Upper lobe of right lung (tissue), 1 donor: Measurements from ENCODE around the gene TMTC1. TPM values are rescaled to one million over a fixed set of nuclear protein-coding genes. Genes with fewer than 3 reads are reported as not detected.

Experiments
- ATAC-seq: fragments of 200-7000 bp; cut with Tn5 transposase; one replicate; pipeline ENCODE4 v1.9.1; 2020; ENCODE audit warnings: mild to moderate bottlenecking, moderate library complexity
- DNase-seq: peaks from one replicate; pipeline ENCODE4 v3.0.0-alpha.2; 2020
- H3K27ac ChIP-seq: fragments of 200-600 bp; one replicate; pipeline ENCODE4 v1.8.0; 2022
- H3K27me3 ChIP-seq: fragments of 200-600 bp; one replicate; pipeline ENCODE4 v1.8.0; 2022; ENCODE audit warnings: mild to moderate bottlenecking
- H3K36me3 ChIP-seq: fragments of 200-600 bp; one replicate; pipeline ENCODE4 v1.8.0; 2022
- H3K4me1 ChIP-seq: fragments of 200-600 bp; one replicate; pipeline ENCODE4 v1.8.0; 2022
- H3K4me3 ChIP-seq: fragments of 200-600 bp; one replicate; pipeline ENCODE4 v1.8.0; 2022; ENCODE audit warnings: mild to moderate bottlenecking
- H3K9me3 ChIP-seq: fragments of 200-600 bp; one replicate; pipeline ENCODE4 v1.8.0; 2022
- intact Hi-C: fragments of 100-400 bp; cut with DNase I; formaldehyde crosslinking; loops from one replicate; pipeline ENCODE4 v1.11.0; 2022
- total RNA-seq: library from RNA; stranded (reverse); fragmentation: NEBNext Ultra II Directional; extraction: Animal tissue kit (Norgen Biotek cat#: 25700); gene quantifications from one replicate; pipeline ENCODE4 v1.2.1, GENCODE V29; 2021
- TF ChIP-seq, protein P1 (sequence below): fragments of 200-600 bp; IDR thresholded peaks from one replicate; pipeline ENCODE4 v1.8.0; 2022; ENCODE audit warnings: antibody characterized with exemption
- donor health status: DM: no; HTN: yes; CAD: no; lungs with severe emphysema.

The TMTC1 gene
- total RNA-seq, 1 donor from 2014 or later: 37.4 TPM

DNA sequence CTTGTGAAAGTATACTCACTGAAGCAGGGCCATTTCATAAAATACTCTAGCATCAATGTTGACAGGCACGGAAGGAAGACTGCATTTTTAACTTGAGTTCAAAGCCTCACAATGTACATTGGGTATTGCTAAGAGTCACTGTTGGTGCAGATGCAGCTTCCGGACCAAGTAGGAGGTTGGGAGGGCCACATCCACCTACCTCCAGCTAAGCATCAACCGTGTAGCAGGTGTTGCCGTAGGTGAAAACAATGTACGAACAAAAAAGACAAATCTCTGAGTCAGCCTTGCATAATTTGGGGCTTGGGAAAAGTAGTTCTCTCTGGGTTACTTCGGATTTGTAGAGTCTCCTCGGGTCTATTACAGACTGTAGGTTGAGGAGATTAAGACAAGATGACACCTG, 48.1 kb downstream of the TMTC1 start:
- H3K27ac ChIP-seq: no peak overlapping the region
- no peak overlapping the region for H3K4me3 ChIP-seq
- no peak for ATAC-seq
- DNase-seq: no peak
- H3K4me1 ChIP-seq: no peaks in the 10 kb centered on the region
- no peaks in the 10 kb centered on the region for H3K36me3 ChIP-seq
- no peaks in the 10 kb centered on the region for H3K9me3 ChIP-seq
- intact Hi-C loops: no loop called here
- no peaks in the 10 kb centered on the region for H3K27me3 ChIP-seq
- TF ChIP-seq, protein P1, sequence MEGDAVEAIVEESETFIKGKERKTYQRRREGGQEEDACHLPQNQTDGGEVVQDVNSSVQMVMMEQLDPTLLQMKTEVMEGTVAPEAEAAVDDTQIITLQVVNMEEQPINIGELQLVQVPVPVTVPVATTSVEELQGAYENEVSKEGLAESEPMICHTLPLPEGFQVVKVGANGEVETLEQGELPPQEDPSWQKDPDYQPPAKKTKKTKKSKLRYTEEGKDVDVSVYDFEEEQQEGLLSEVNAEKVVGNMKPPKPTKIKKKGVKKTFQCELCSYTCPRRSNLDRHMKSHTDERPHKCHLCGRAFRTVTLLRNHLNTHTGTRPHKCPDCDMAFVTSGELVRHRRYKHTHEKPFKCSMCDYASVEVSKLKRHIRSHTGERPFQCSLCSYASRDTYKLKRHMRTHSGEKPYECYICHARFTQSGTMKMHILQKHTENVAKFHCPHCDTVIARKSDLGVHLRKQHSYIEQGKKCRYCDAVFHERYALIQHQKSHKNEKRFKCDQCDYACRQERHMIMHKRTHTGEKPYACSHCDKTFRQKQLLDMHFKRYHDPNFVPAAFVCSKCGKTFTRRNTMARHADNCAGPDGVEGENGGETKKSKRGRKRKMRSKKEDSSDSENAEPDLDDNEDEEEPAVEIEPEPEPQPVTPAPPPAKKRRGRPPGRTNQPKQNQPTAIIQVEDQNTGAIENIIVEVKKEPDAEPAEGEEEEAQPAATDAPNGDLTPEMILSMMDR: no peak

DNA sequence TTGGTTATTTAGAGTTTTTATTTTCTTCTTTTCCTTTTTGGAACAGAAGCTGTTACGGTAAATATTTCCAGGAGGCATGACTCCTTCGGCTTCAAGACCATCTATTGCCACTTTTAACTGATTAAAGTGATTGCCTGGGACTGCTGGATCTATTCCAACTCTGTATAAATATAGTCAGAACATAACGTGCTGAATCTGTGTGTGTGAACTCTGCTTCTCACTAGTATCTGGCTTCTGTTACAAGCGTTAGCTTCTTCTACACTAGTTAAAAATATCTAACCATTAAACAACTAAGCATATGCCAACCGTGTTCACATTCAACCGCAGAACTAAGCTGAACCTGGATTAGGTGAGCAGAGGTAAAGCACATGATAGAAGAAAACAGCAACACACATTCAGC, 49.0 kb downstream of the TMTC1 start:
- Histone ChIP-seq H3K27ac (no peak overlapping the region), H3K36me3 (no peaks in the 10 kb centered on the region), H3K4me3 (no peak overlapping the region), H3K27me3 (no peaks in the 10 kb centered on the region), H3K4me1 (no peaks in the 10 kb centered on the region), H3K9me3 (no peaks in the 10 kb centered on the region)
- TF ChIP-seq, protein P1: no peak
- DNase-seq: no peak
- ATAC-seq: no peak
- intact Hi-C loops: no loop called here

DNA sequence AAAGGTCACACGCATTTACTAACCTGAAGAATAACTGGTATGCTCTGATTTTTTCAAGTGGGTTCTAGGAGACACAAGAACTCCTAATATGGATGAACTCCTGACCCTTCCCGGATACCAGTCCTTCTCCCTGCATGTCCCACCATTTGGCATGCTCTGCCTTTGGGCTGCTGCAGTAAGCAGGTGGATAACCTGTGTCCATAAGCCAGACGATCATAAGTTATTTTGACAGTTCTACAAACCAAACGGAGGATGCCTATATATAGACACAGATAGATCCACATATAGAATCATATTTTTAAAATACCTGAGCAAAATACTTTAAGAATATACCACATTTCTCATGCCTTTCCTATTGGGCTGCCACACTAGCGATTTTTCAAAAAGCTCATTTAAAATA, 49.4 kb downstream of the TMTC1 start:
- no peak for ATAC-seq
- Histone ChIP-seq H3K27ac (no peak overlapping the region), H3K4me1 (no peaks in the 10 kb centered on the region), H3K4me3 (no peak overlapping the region), H3K9me3 (no peaks in the 10 kb centered on the region), H3K27me3 (no peaks in the 10 kb centered on the region), H3K36me3 (no peaks in the 10 kb centered on the region)
- DNase-seq: no peak
- TF ChIP-seq, protein P1: no peak
- intact Hi-C loops: no loop called here

GRCh38 chr12:29733501-29733900, 50.2 kb downstream of the TMTC1 start:
- no peak overlapping the region for H3K27ac ChIP-seq
- no peak for DNase-seq
- TF ChIP-seq, protein P1: no peak

DNA sequence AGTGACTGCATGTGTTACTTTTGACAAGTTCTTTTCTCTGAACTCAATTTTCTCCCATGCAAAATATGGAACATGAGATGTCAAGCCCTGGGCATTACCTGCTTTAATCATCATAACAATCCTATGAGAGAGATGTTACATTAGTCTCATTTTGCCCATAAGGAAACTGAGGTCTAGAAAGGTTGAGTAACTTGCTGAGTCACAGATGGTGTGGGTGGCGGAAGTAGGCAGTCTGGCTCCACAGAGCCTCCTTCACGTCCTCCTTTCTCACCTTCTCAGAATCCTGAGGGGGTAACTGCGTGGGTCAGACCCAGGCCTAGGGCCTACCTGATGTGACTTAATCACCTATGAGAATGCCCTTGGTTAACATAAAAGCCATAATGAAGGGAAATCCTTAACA, 50.7 kb downstream of the TMTC1 start:
- ATAC-seq: peak; percentile 31
- no peak for DNase-seq
- Histone ChIP-seq H3K4me3 (no peak overlapping the region), H3K27ac (no peak overlapping the region), H3K9me3 (no peaks in the 10 kb centered on the region), H3K27me3 (no peaks in the 10 kb centered on the region), H3K36me3 (no peaks in the 10 kb centered on the region), H3K4me1 (no peaks in the 10 kb centered on the region)
- intact Hi-C loops: no loop called here
- TF ChIP-seq, protein P1: no peak

More at GRCh38 chr12:29733501-29733900, 50.2 kb downstream of the TMTC1 start:
- Histone ChIP-seq H3K4me1 (no peaks in the 10 kb centered on the region), H3K27me3 (no peaks in the 10 kb centered on the region), H3K36me3 (no peaks in the 10 kb centered on the region), H3K9me3 (no peaks in the 10 kb centered on the region), H3K4me3 (no peak overlapping the region)
- ATAC-seq: no peak
- intact Hi-C loops: no loop called here

GRCh38 chr12:29732593-29732992, 51.1 kb downstream of the TMTC1 start:
- DNase-seq (no peak), ATAC-seq (no peak)
- Histone ChIP-seq H3K36me3 (no peaks in the 10 kb centered on the region), H3K4me1 (no peaks in the 10 kb centered on the region), H3K9me3 (no peaks in the 10 kb centered on the region), H3K27me3 (no peaks in the 10 kb centered on the region), H3K4me3 (no peak overlapping the region), H3K27ac (no peak overlapping the region)
- intact Hi-C loops: no loop called here
- TF ChIP-seq, protein P1: no peak
